G401.6 (cell line): Measurements from ENCODE around the gene LMF2.
"Not testable (repeated sequence)": the region's sequence is repeated elsewhere in the genome, so short reads cannot be mapped to it uniquely, and the experiment has no call there.

ENCODE experiments used
- FAIRE-seq: peaks from 2 replicates; lab custom pipeline; 2012; peaks lifted over from hg19 to GRCh38; lab: Jason Lieb, UNC

LMF2 gene

GRCh38 chr22:50523806-50524675 lies 16.5 kb upstream of the LMF2 start:
- FAIRE-seq, result no peak

GRCh38 chr22:50523458-50523805 lies 15.9 kb upstream of the LMF2 start:
- no peak for FAIRE-seq

DNA sequence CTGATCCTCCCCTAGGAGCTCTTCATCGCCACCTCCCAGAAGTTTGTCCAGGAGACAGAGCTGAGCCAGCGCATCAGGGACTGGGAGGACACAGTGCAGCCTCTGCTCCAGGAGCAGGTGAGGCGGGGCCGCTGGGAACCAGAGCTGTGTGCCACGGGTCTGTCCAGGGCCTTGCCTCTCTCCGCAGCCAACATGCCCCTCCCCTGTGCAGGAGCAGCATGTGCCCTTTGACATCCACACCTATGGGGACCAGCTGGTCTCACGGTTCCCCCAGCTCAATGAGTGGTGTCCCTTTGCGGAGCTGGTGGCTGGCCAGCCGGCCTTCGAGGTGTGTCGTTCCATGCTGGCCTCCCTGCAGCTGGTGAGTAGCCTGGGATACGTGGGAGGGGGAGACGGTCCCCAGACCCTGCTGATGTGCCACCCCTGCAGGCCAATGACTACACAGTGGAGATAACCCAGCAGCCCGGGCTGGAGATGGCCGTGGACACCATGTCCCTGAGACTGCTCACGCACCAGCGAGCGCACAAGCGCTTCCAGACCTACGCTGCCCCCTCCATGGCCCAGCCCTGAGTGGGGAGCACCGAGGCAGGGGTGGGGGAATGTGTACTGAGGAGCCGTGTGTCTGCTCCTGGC lies 15.4 kb upstream of the LMF2 start:
- no peak for FAIRE-seq

GRCh38 chr22:50522208-50522805 lies 14.8 kb upstream of the LMF2 start:
- no peak for FAIRE-seq

DNA sequence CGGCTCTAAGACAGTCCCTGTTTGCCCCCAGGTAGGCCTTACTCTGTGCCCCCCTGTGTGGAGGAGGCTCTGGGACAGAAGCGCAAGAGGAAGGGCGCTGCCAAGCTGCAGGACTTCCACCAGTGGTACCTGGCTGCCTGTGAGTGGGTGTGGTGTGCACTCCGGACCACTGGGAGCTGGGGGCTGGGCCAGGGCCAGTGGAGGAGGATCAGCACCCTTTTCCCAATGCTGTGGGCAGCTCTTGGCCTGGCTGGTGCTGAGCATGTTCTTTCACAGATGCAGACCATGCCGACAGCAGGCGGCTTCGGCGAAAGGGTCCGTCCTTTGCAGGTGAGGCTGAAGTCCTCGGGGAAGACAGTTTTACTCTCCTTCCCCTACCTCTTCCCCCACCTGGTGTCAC lies 14.2 kb upstream of the LMF2 start:
- no peak for FAIRE-seq

DNA sequence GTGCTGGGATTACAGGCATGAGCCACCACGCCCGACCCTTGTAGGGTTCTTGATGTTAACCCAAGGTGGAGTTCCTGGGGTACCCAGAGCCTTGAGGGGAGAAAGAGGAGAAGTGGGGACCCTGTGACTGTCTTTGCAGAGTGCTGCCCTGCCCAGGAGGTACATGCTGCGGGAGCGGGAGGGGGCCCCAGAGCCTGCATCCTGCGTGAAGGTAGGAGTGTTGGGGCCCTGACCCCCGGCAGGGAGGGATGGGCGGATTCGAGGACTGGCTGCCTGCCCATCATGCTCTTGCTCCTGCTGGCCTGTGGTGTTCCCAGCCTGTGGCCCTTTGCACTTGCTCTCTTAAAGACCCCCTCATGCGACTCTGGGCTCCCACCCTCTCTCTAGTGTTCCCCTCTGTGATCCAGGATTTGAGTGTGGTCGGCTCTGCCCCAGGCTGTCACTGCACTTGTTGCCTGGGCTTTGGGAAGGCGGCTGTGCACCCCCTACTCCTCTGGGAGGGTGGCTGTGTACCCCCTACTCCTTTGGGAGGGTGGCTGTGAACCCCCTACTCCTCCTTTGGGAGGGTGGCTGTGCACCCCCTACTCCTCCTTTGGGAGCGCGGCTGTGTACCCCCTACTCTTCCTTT lies 13.4 kb upstream of the LMF2 start:
- no peak for FAIRE-seq

- not testable (repeated sequence) for FAIRE-seq
These were observed 12.7 kb upstream of the LMF2 start for GRCh38 chr22:50520184-50520583.

- FAIRE-seq, result no peak
These were observed 11.6 kb upstream of the LMF2 start for GRCh38 chr22:50519151-50519550.

- FAIRE-seq, result no peak
These were observed 11.1 kb upstream of the LMF2 start for GRCh38 chr22:50518606-50519005.

GRCh38 chr22:50517495-50518260 lies 10.2 kb upstream of the LMF2 start:
- no peak for FAIRE-seq

DNA sequence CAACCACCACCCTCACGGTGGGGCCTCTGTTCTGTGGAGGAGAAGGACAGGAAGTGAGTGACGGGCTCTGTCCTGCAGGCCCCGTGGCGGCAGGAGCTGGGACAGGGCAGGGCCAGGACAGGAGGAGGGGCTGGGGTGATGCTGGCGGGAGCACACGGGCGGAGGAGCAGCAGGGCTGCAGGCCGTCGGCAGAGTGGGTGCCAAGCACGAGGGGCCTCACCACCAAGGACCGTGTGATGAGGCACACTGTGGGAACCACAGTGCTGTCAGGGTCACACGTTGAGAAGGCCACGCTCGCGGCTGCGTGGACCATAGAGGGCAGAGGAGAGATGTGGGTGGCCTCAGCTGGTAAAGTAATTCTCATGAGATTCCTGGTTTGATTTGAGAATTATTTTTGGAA lies 9.4 kb upstream of the LMF2 start:
- no peak for FAIRE-seq

- no peak for FAIRE-seq
These were observed 8.6 kb upstream of the LMF2 start for GRCh38 chr22:50516068-50516467.

DNA sequence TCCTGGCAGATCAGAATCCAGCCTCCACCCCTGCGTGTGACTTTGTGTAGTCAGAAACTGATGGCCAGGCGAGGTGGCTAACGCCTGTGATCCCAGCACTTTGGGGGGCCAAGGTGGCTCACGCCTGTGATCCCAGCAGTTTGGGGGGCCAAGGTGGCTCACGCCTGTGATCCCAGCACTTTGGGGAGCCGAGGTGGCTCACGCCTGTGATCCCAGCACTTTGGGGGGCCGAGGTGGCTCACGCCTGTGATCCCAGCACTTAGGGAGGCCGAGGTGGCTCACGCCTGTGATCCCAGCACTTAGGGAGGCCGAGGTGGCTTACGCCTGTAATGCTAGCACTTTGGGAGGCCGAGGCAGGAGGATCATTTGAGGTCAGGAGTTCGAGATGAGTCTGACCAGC lies 5.7 kb upstream of the LMF2 start:
- FAIRE-seq, result no peak

DNA sequence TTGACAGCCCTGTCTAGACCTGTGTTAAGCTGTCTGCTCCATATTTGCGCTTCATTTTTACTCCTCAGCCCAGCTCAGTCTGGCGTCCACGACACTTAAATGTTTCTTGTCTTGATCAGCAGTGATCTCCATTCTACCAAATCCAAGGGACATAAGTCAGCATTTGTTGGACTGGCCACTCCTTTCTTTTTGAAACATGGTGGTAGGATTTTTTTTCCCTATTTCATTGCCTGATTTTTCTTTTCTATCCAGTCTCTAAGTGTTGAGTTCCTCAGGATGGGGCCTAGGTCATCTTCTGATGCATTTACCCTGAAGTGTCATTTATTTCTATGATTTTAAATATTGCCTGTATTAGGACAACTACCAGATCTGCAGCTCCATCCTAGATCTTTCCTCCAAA lies 1.4 kb upstream of the LMF2 start:
- no peak for FAIRE-seq

GRCh38 chr22:50507991-50508884 lies 736 bp upstream of the LMF2 start, which contains the start of gene NCAPH2:
NCAPH2 (plus strand) TSS chr22:50508224; CDS start chr22:50508338, 114 bp downstream.
- FAIRE-seq, result no peak

- no peak for FAIRE-seq
These were observed 686 bp downstream of the LMF2 start for GRCh38 chr22:50506611-50507420.

- no peak for FAIRE-seq
These were observed 1.5 kb downstream of the LMF2 start for GRCh38 chr22:50505776-50506610.

DNA sequence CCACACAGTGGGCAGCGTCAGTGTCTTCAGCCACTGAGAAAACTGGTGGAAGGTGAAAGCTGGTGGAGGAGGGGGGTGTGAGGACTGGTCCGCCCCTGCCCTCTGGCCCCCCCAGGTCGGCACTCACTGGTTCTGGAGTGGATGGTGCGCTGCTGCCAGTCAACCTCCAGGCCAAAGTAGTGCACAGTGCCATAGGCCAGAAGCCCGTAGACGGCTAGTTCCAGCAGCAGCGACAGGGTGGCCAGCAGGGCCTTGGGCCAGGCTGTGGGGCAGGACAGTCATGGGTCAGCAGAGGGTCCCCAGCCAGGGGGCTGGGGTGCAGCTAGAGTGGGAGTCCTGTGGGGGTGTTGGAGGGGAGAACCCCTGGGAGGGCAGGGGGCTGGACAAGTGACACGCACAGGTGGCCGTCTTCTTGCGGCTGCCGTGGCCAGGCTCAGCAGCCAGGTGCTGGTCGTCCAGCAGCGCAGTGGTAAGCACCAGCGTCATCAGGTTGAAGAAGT lies 2.2 kb downstream of the LMF2 start:
- no peak for FAIRE-seq
